Loucy (cell line): Measurements from ENCODE around the gene MINK1.

ENCODE experiments used
- CTCF ChIP-seq: fragments of 200-600 bp; sonication (generic); conservative IDR thresholded peaks from 2 replicates; pipeline ENCODE4 v1.5.1; 2014; ENCODE audit warnings: mild to moderate bottlenecking, antibody characterized with exemption, low read length
- EZH2phosphoT487 ChIP-seq: fragments of 200-600 bp; IDR thresholded peaks from 2 replicates; pipeline ENCODE4 v1.6.1; 2018; ENCODE audit warnings: antibody characterized with exemption, mild to moderate bottlenecking, moderate library complexity, borderline replicate concordance

- TF ChIP-seq CTCF = no peak
- no peak for TF ChIP-seq EZH2phosphoT487
These were observed 53.7 kb downstream of the MINK1 start for GRCh38 chr17:4886830-4887229.
